ENCODE results near the gene CRB1. TPM values are rescaled to one million over a fixed set of nuclear protein-coding genes. Genes with fewer than 3 reads are reported as not detected.

CRB1 gene
- total RNA-seq, 4 donors from 2014 or later, result 0.44 to 2.5 (median 1.0) TPM

DNA sequence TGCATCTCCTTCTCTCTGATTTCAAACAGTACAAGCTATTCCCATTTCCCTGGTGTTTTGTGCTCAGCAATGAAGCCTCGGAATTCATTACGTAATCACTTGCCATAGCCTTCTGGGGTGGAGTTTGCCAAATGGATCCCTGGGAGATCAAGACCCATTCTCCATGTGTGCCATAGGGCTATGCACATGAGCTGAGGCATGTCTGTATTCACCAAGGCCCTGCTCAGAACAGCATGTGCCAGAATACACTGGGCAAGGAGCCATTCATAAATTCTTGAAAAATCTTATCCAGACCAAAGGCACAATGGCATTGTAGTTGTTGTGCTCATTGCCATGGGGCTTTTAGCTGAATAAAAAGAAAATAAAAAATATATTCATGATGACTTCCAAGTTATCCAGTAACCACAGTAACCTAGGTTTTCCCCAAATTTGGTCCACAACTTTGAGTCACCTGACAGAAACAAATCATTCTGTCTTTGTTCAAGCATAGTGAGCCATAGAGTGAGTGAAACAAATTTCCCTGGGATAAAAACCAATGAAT is 53.0 kb downstream of the CRB1 start:
- Histone ChIP-seq H3K4me3 (no peak overlapping the region), H3K36me3 (no peaks in the 10 kb centered on the region), H3K27me3 (no peaks in the 10 kb centered on the region), H3K9me3 (no peaks in the 10 kb centered on the region), H3K27ac (no peak overlapping the region), H3K4me1 (no peaks in the 10 kb centered on the region)
- in situ Hi-C loops (cut with MboI; ENCODE audit: low sequenced_read_pairs in 4 of 4), result no loop called here
- TF ChIP-seq, protein P1, sequence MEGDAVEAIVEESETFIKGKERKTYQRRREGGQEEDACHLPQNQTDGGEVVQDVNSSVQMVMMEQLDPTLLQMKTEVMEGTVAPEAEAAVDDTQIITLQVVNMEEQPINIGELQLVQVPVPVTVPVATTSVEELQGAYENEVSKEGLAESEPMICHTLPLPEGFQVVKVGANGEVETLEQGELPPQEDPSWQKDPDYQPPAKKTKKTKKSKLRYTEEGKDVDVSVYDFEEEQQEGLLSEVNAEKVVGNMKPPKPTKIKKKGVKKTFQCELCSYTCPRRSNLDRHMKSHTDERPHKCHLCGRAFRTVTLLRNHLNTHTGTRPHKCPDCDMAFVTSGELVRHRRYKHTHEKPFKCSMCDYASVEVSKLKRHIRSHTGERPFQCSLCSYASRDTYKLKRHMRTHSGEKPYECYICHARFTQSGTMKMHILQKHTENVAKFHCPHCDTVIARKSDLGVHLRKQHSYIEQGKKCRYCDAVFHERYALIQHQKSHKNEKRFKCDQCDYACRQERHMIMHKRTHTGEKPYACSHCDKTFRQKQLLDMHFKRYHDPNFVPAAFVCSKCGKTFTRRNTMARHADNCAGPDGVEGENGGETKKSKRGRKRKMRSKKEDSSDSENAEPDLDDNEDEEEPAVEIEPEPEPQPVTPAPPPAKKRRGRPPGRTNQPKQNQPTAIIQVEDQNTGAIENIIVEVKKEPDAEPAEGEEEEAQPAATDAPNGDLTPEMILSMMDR (IDR thresholded peaks at IDR 0.05 in 4 of 5, conservative IDR thresholded peaks at IDR 0.05 in 1 of 5), result no peak
- TF ChIP-seq POLR2A (IDR thresholded peaks at IDR 0.05), result no peak
- no peak for ATAC-seq
- no peak for DNase-seq
- intact Hi-C loops (cut with DNase I; ENCODE audit: low total_unique reads), result no loop called here

DNA sequence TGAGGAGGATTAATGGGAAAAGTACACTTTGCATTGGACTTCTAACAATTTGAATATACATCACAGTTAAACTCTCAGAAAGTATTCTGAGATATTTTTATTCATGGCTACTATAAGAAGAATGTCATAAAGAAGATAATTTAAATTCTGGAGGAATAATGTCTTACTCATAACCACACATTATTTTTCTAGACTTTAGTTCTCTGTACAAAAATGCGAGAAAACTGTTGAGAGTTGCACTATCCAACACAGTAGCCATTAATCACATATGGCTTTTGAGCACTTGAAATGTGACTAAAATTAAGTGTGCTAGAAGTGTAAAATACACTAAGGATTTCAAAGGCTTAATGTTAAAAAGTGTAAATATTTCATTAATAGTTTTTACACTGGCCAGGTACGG is 53.8 kb downstream of the CRB1 start:
- TF ChIP-seq, protein P1 (IDR thresholded peaks at IDR 0.05 in 4 of 5, conservative IDR thresholded peaks at IDR 0.05 in 1 of 5), result no peak
- no peak for TF ChIP-seq POLR2A (IDR thresholded peaks at IDR 0.05)
- no peak for DNase-seq
- in situ Hi-C loops (cut with MboI; ENCODE audit: low sequenced_read_pairs in 4 of 4), result no loop called here

DNA sequence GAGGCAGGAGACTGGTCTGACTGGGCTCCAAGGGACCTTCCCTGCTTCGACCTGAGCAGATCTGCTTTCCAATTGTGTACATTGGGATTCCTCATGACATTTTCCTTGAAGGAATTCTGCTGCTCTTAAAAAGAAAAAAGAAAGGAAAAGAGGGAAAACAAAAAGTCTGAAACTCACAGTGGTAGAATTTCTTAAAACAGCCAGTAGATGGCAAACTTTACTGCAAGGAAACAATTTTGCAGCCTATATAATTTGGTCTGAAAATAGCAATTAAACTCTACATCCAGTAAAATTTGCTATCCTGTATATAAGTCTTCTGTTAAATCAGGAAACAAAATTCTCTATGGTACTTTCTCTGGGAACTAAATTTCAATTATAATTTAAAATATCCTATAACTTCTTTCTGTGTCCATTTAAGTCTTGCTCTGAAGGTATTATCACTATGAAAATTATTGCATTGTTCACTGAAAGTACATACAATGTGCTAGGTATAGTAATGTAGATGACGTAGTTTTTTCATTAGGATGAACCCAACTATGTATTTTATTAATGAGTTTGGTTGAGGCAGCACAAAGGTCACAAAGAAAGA is 59.8 kb downstream of the CRB1 start:
- Histone ChIP-seq H3K27ac (no peak overlapping the region), H3K27me3 (no peaks in the 10 kb centered on the region), H3K9me3 (no peaks in the 10 kb centered on the region), H3K4me1 (no peaks in the 10 kb centered on the region), H3K36me3 (no peaks in the 10 kb centered on the region), H3K4me3 (no peak overlapping the region)
- TF ChIP-seq, protein P1 (IDR thresholded peaks at IDR 0.05 in 4 of 5, conservative IDR thresholded peaks at IDR 0.05 in 1 of 5), result peak; percentile 28 to 65 (median 41)
- TF ChIP-seq POLR2A (IDR thresholded peaks at IDR 0.05), result no peak
- in situ Hi-C loops (cut with MboI; ENCODE audit: low sequenced_read_pairs in 4 of 4), result no loop called here
- ATAC-seq (no peak), DNase-seq (no peak)
- intact Hi-C loops (cut with DNase I; ENCODE audit: low total_unique reads), result loop anchor here (2.0 kb wide), 1 partner anchor 29 kb away; no protein-coding TSS in a partner anchor

More for the DNA sequence above, 53.8 kb downstream of the CRB1 start:
- Histone ChIP-seq H3K36me3 (no peaks in the 10 kb centered on the region), H3K27ac (no peak overlapping the region), H3K27me3 (no peaks in the 10 kb centered on the region), H3K4me3 (no peak overlapping the region), H3K4me1 (no peaks in the 10 kb centered on the region), H3K9me3 (no peaks in the 10 kb centered on the region)
- intact Hi-C loops (cut with DNase I; ENCODE audit: low total_unique reads), result no loop called here
- no peak for ATAC-seq

DNA sequence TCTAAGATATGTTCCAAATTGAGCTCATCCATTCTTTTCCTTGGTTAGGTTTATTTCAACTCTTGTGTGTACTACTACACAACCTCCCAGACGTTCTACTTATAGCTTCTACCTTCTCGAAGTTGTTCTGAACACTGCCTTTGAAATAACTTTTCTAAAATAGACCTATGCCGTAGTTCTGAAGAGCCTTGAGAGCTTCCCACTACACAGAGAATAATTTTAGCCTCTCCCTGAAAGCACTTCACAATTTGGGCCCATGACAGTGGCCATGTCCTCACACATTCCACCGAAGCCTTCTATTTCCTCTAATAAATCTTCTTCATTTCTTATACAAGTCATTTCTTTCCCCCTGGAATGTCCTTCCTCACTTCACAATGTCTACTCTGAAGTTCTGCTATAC is 62.2 kb downstream of the CRB1 start:
- Histone ChIP-seq H3K4me3 (no peak overlapping the region), H3K9me3 (no peaks in the 10 kb centered on the region), H3K27me3 (no peaks in the 10 kb centered on the region), H3K36me3 (no peaks in the 10 kb centered on the region), H3K27ac (no peak overlapping the region), H3K4me1 (no peaks in the 10 kb centered on the region)
- DNase-seq (no peak), ATAC-seq (no peak)
- in situ Hi-C loops (cut with MboI; ENCODE audit: low sequenced_read_pairs in 4 of 4) (no loop called here), intact Hi-C loops (cut with DNase I; ENCODE audit: low total_unique reads) (no loop called here)
- TF ChIP-seq POLR2A (IDR thresholded peaks at IDR 0.05), result no peak
- TF ChIP-seq, protein P1 (IDR thresholded peaks at IDR 0.05 in 4 of 5, conservative IDR thresholded peaks at IDR 0.05 in 1 of 5), result no peak
